K562 (cell line): ENCODE measurements around the gene PSMB8. TPM values are rescaled to one million over a fixed set of nuclear protein-coding genes. Genes with fewer than 3 reads are reported as not detected.
"Not testable (repeated sequence)": the region's sequence is repeated elsewhere in the genome, so short reads cannot be mapped to it uniquely, and the experiment has no call there.

ENCODE experiments used
- ATAC-seq: fragments of 200-7000 bp; cut with Tn5 transposase; 3 replicates; pipeline ENCODE4 v1.9.1; 2020; ENCODE audit warnings: moderate library complexity
- BruUV-seq: library from RNA; stranded (reverse); fragments of 400-500 nt; replicated peaks from 2 replicates; lab custom pipeline; 2021; lab: Mats Ljungman, UMichigan
- CTCF ChIA-PET: fragments of 300-600 bp; formaldehyde crosslinking; extraction: SDS; loops from one replicate; lab custom pipeline; 2021; ENCODE audit warnings: low intra/inter-chr PET ratio; lab: Yijun Ruan, JAX
- POLR2A ChIA-PET: fragments of 300-600, 350-650 bp; sonication (Branson Sonifier 250); formaldehyde crosslinking; extraction: SDS; loops from one replicate; lab custom pipeline; 2021; ENCODE audit warnings: antibody characterized with exemption, inconsistent platforms; lab: Yijun Ruan, JAX
- DNase-seq, 4 experiments: peaks; one replicate each; pipeline versions ENCODE4 v3.0.0 to v3.0.0-alpha.2; 2011 to 2018; ENCODE audit warnings: low spot score in 3 of 4, mixed read lengths in 3 of 4; ENCODE audit errors: extremely low read depth in 1 of 4
- FAIRE-seq: peaks from 2 replicates; lab custom pipeline; 2011; peaks lifted over from hg19 to GRCh38; lab: Jason Lieb, UNC
- H2AFZ ChIP-seq: 2 replicates; pipeline ENCODE4 v1.6.0; 2011; ENCODE audit warnings: low read depth, low read length, control low read depth, inconsistent platforms
- H3K27ac ChIP-seq: fragments of 200-600 bp; 3 replicates; pipeline ENCODE4 v1.8.0; 2011; ENCODE audit warnings: low read depth, mild to moderate bottlenecking, control low read depth, inconsistent platforms, low read length, moderate library complexity, mixed read lengths; ENCODE audit errors: extremely low read depth
- H3K27me3 ChIP-seq, 2 experiments: fragments of 300-600 bp in 1 of 2; 2 replicates in 1 of 2; 3 replicates in 1 of 2; pipeline versions ENCODE4 v1.6.0 to v1.8.0; 2011; ENCODE audit warnings: inconsistent platforms in 2 of 2, low read length in 2 of 2, mild to moderate bottlenecking in 1 of 2, mixed read lengths in 1 of 2, moderate library complexity in 1 of 2; ENCODE audit not compliant: control insufficient read depth in 2 of 2, insufficient read depth in 2 of 2
- H3K36me3 ChIP-seq: fragments of 300-600 bp; 3 replicates; pipeline ENCODE4 v1.8.0; 2011; ENCODE audit warnings: mild to moderate bottlenecking, low read length, inconsistent platforms; ENCODE audit not compliant: control insufficient read depth, insufficient read depth
- H3K4me1 ChIP-seq, 2 experiments: fragments of 200-600 bp in 1 of 2; replicated peaks in 1 of 2; 2 replicates in 1 of 2; 3 replicates in 1 of 2; pipeline versions ENCODE4 v1.5.1 to v1.8.0; 2011; ENCODE audit warnings: inconsistent platforms in 2 of 2, low read length in 2 of 2, mild to moderate bottlenecking in 1 of 2, mixed read lengths in 1 of 2, moderate library complexity in 1 of 2; ENCODE audit not compliant: control insufficient read depth in 2 of 2, insufficient read depth in 2 of 2
- H3K4me2 ChIP-seq: 2 replicates; pipeline ENCODE4 v1.6.1; 2011; ENCODE audit warnings: low read length, control low read depth, inconsistent platforms, mixed read lengths; ENCODE audit not compliant: insufficient read depth
- H3K4me3 ChIP-seq: fragments of 200-600 bp; sonication (generic), shearing (Covaris generic); 2 replicates; pipeline ENCODE4 v1.5.1; 2016; ENCODE audit warnings: control low read depth, inconsistent platforms
- H3K79me2 ChIP-seq: fragments of 200-600 bp; 3 replicates; pipeline ENCODE4 v1.8.0; 2011; ENCODE audit warnings: low read length, inconsistent platforms; ENCODE audit not compliant: control insufficient read depth, insufficient read depth
- H3K9ac ChIP-seq, 2 experiments: 2 replicates each; pipeline versions ENCODE4 v1.6.0 to v1.6.1; 2011; ENCODE audit warnings: low read depth in 2 of 2, low read length in 2 of 2, control low read depth in 1 of 2, inconsistent platforms in 1 of 2, mild to moderate bottlenecking in 1 of 2, mixed read lengths in 1 of 2; ENCODE audit not compliant: insufficient read depth in 1 of 2
- H3K9me1 ChIP-seq: one replicate; pipeline ENCODE4 v1.6.0; 2011; ENCODE audit warnings: inconsistent platforms, mild to moderate bottlenecking, low read length, moderate library complexity; ENCODE audit not compliant: control insufficient read depth, insufficient read depth
- H3K9me3 ChIP-seq: replicated peaks from 2 replicates; pipeline ENCODE4 v1.5.1; 2011; ENCODE audit warnings: low read depth, low read length, inconsistent platforms; ENCODE audit not compliant: control insufficient read depth, insufficient read depth
- H4K20me1 ChIP-seq: replicated peaks from 2 replicates; pipeline ENCODE4 v1.6.1; 2011; ENCODE audit warnings: low read length, inconsistent platforms, mixed read lengths; ENCODE audit not compliant: control insufficient read depth, insufficient read depth
- ADNP ChIP-seq: fragments of 200-800 bp; sonication (Bioruptor generic); IDR thresholded peaks from 2 replicates; pipeline ENCODE4 v1.6.1; 2016; ENCODE audit warnings: missing genetic modification characterization, missing compliant biosample characterization
- DACH1 ChIP-seq: fragments of 450-650 bp; IDR thresholded peaks from 2 replicates; pipeline ENCODE4 v1.6.1; 2018; ENCODE audit not compliant: partially characterized antibody
- EZH2 ChIP-seq: IDR thresholded peaks from 2 replicates; pipeline ENCODE4 v1.6.1; 2012; ENCODE audit warnings: low read depth, mild to moderate bottlenecking, inconsistent platforms, low read length, borderline replicate concordance
- GATAD2B ChIP-seq: fragments of 450-650 bp; IDR thresholded peaks from 2 replicates; pipeline ENCODE4 v1.6.1; 2017; ENCODE audit warnings: mild to moderate bottlenecking, borderline replicate concordance
- MCM2 ChIP-seq: fragments of 450-650 bp; IDR thresholded peaks from 2 replicates; pipeline ENCODE4 v1.6.1; 2017; ENCODE audit warnings: low read depth, mild to moderate bottlenecking
- MYBL2 ChIP-seq, 2 experiments: fragments of 450-650 bp in 1 of 2; sonication (generic) in 1 of 2; formaldehyde crosslinking in 1 of 2; IDR thresholded peaks; 2 replicates each; pipeline versions ENCODE4 v1.6.1 to v1.8.1; 2017 to 2022; ENCODE audit warnings: borderline replicate concordance in 1 of 2, inconsistent platforms in 1 of 2, low read depth in 1 of 2, mild to moderate bottlenecking in 1 of 2, missing genetic modification reagents in 1 of 2, moderate library complexity in 1 of 2
- NFIC ChIP-seq: fragments of 450-650 bp; IDR thresholded peaks from 2 replicates; pipeline ENCODE4 v1.6.1; 2017; ENCODE audit warnings: mild to moderate bottlenecking, inconsistent platforms
- POLR2AphosphoS5 ChIP-seq: IDR thresholded peaks from 2 replicates; pipeline ENCODE4 v1.6.1; 2011; ENCODE audit warnings: mild to moderate bottlenecking, low read depth, low read length, moderate library complexity; ENCODE audit not compliant: control insufficient read depth, insufficient read depth
- USF2 ChIP-seq: sonication (generic); formaldehyde crosslinking; IDR thresholded peaks from 2 replicates; pipeline ENCODE4 v1.5.0; 2020; ENCODE audit warnings: missing genetic modification reagents
- XRCC3 ChIP-seq: fragments of 450-650 bp; IDR thresholded peaks from 2 replicates; pipeline ENCODE4 v1.6.1; 2017; ENCODE audit warnings: mild to moderate bottlenecking, moderate library complexity
- YY1 ChIP-seq, 3 experiments: IDR thresholded peaks; 2 replicates each; pipeline ENCODE4 v1.6.1; 2011; ENCODE audit warnings: low read length in 2 of 3, mild to moderate bottlenecking in 2 of 3, moderate library complexity in 2 of 3, borderline replicate concordance in 1 of 3, control low read depth in 1 of 3, low read depth in 1 of 3; ENCODE audit not compliant: insufficient read depth in 3 of 3, insufficient replicate concordance in 2 of 3, control insufficient read depth in 1 of 3, insufficient read length in 1 of 3; ENCODE audit errors: extremely low read depth in 1 of 3
- ZNF12 ChIP-seq: sonication (generic); formaldehyde crosslinking; IDR thresholded peaks from 2 replicates; pipeline ENCODE4 v1.4.0; 2020; ENCODE audit warnings: mild to moderate bottlenecking, missing genetic modification reagents
- ZNF347 ChIP-seq: fragments of 450-650 bp; formaldehyde crosslinking; IDR thresholded peaks from 2 replicates; pipeline ENCODE4 v1.4.0; 2020; ENCODE audit warnings: low read depth, mild to moderate bottlenecking, moderate library complexity
- ZNF77 ChIP-seq: fragments of 250-450 bp; sonication (Bioruptor Pico); IDR thresholded peaks from 2 replicates; pipeline ENCODE4 v1.5.0; 2020
- WGBS: fragments of 100-300 bp; shearing (Covaris generic); methylation state at CpG from one replicate; pipeline ENCODE4 v1.1.6; 2016; ENCODE audit warnings: low coverage, mixed read lengths; ENCODE audit not compliant: insufficient coverage; ENCODE audit errors: missing lambda C conversion rate; 5-methylcytosine and 5-hydroxymethylcytosine counted together
- in situ Hi-C: fragments of 300-500 bp; cut with MboI; formaldehyde crosslinking; loops from 4 replicates; pipeline ENCODE4 v1.15.0; 2018; ENCODE audit warnings: inconsistent platforms, mixed read lengths
- intact Hi-C: fragments of 100-400 bp; cut with micrococcal nuclease; formaldehyde crosslinking; loops from 2 replicates; pipeline ENCODE4 v1.14.2; 2022
- polyA plus RNA-seq, 8 experiments: library from polyadenylated mRNA; depleted of rRNA in 4 of 8; stranded (reverse) in 5 of 8; unstranded in 3 of 8; fragments of >200 nt; fragmentation: Nextera tagmentation in 2 of 8; fragmentation: Illumina TruSeq in 1 of 8; extraction: Ambion mirVana in 2 of 8; extraction: Trizol in 1 of 8; gene quantifications; 2 replicates each; pipeline versions ENCODE4 v1.2.1 to v1.2.3, GENCODE V29; 2011 to 2014; ENCODE audit warnings: inconsistent platforms in 1 of 8, missing spikeins in 1 of 8
- total RNA-seq, 7 experiments: library from RNA; depleted of rRNA in 6 of 7; stranded (reverse); fragments of >200 nt in 6 of 7; fragmentation: Illumina TruSeq in 2 of 7; extraction: Trizol in 2 of 7; gene quantifications; 2 replicates each; pipeline versions ENCODE4 v1.2.1 to v1.2.3, GENCODE V29; 2011 to 2021; ENCODE audit warnings: low replicate concordance in 1 of 7

The PSMB8 gene
- total and polyA plus RNA-seq, 9 of the 15 experiments (the other 6 are each of a cell fraction or from before 2014, with no cell fraction given), result 0.71 to 4.0 (median 2.4) TPM

GRCh38 chr6:32880962-32881361 is 37.1 kb upstream of the PSMB8 start:
- not testable (repeated sequence) for BruUV-seq
- POLR2A ChIA-PET, result interaction anchor here (0.7 to 1.4 kb wide), 2 partner anchors 101 to 417 kb away, joined by 3 to 4 read pairs; no protein-coding TSS in a partner anchor

GRCh38 chr6:32879691-32880090 is 35.8 kb upstream of the PSMB8 start:
- no peak overlapping the region for H3K4me3 ChIP-seq
- H3K9me1 ChIP-seq, result no peaks in the 10 kb centered on the region
- FAIRE-seq, result no peak
- in situ Hi-C loops, result loop anchor here (5.0 kb wide), 1 partner anchor 58 kb away; no protein-coding TSS in a partner anchor
- peak in 2 of 3 experiments; percentile 15 to 23 for TF ChIP-seq YY1 (IDR thresholded peaks at IDR 0.05; ENCODE audit: borderline replicate concordance in 1 of 3, control insufficient read depth in 1 of 3, extremely low read depth in 1 of 3, insufficient read depth in 3 of 3, insufficient read length in 1 of 3, insufficient replicate concordance in 2 of 3, low read depth in 1 of 3, low read length in 2 of 3)
- no peak for TF ChIP-seq ZNF347 (CRISPR knock-in tag)
- TF ChIP-seq MCM2, result no peak
- no peak for TF ChIP-seq ZNF77 (CRISPR knock-in tag)
- TF ChIP-seq ADNP (tag), result no peak
- TF ChIP-seq EZH2, result 0 out of 2 replicates have a peak, but pooled peaks have one; percentile 24
- no peak for TF ChIP-seq GATAD2B
- no peak for TF ChIP-seq MYBL2 (IDR thresholded peaks at IDR 0.05; ENCODE audit: low read depth)
- TF ChIP-seq MYBL2 (CRISPR knock-in tag; IDR thresholded peaks at IDR 0.05; ENCODE audit: borderline replicate concordance), result no peak
- TF ChIP-seq NFIC, result no peak
- no peak for TF ChIP-seq DACH1
- TF ChIP-seq USF2 (CRISPR knock-in tag), result no peak
- no peak for TF ChIP-seq XRCC3
- TF ChIP-seq ZNF12 (CRISPR knock-in tag), result no peak
- no peak for TF ChIP-seq POLR2AphosphoS5
- BruUV-seq, result no TSS peak
- WGBS, result 17% methylated on average over 35 of the region's 35 CpGs
- H3K27me3 ChIP-seq, result peaks cover 14% of the 10 kb centered on the region in 2 experiments; a peak in 4 of 5 replicates
- H3K9me3 ChIP-seq, result no peaks in the 10 kb centered on the region
- CTCF ChIA-PET, result no interaction called here
- peaks cover 0 to 4% of the 10 kb centered on the region in 2 experiments; a peak in 2 of 5 replicates for H3K4me1 ChIP-seq
- POLR2A ChIA-PET, result interaction anchor here (0.7 to 1.4 kb wide), 3 partner anchors 11 to 103 kb away, joined by 4 to 5 read pairs (median 4); no protein-coding TSS in a partner anchor
- no peak overlapping the region for H3K4me2 ChIP-seq
- H3K79me2 ChIP-seq, result no peaks in the 10 kb centered on the region
- H2AFZ ChIP-seq, result no peak overlapping the region
- DNase-seq, result no peak
- ATAC-seq, result no peak; the same call in 2 of the 3 replicates
- no peak overlapping the region for H3K9ac ChIP-seq
- H3K36me3 ChIP-seq, result no peaks in the 10 kb centered on the region
- intact Hi-C loops, result loop anchor here (10.0 kb wide), 1 partner anchor 215 kb away; no protein-coding TSS in a partner anchor
- no peak overlapping the region for H3K27ac ChIP-seq
- no peaks in the 10 kb centered on the region for H4K20me1 ChIP-seq

More at GRCh38 chr6:32880962-32881361, 37.1 kb upstream of the PSMB8 start:
- peaks cover 14% of the 10 kb centered on the region in 2 experiments; a peak in 4 of 5 replicates for H3K27me3 ChIP-seq
- H3K4me2 ChIP-seq, H3K9me3 ChIP-seq, FAIRE-seq, H3K79me2 ChIP-seq, ATAC-seq, H2AFZ ChIP-seq, H3K4me1 ChIP-seq, H3K36me3 ChIP-seq, CTCF ChIA-PET, H3K27ac ChIP-seq, H4K20me1 ChIP-seq, H3K9ac ChIP-seq, H3K9me1 ChIP-seq, DNase-seq, H3K4me3 ChIP-seq: not testable (repeated sequence)
- in situ Hi-C loops, result loop anchor here (5.0 kb wide), 1 partner anchor 56 kb away; no protein-coding TSS in a partner anchor
- 3% methylated on average over 3 of the region's 3 CpGs for WGBS
- intact Hi-C loops, result loop anchor here (10.0 kb wide), 1 partner anchor 214 kb away; no protein-coding TSS in a partner anchor
